VCaP (cell line): ENCODE data around the gene PLCL2.

Experiments
- H3K27ac ChIP-seq: fragments of 450-650 bp; 2 replicates; pipeline ENCODE4 v1.5.1; 2017
- CTCF ChIP-seq: fragments of 450-650 bp; conservative IDR thresholded peaks from 2 replicates; pipeline ENCODE4 v1.5.1; 2017; ENCODE audit warnings: mild to moderate bottlenecking, moderate library complexity

Gene PLCL2

DNA sequence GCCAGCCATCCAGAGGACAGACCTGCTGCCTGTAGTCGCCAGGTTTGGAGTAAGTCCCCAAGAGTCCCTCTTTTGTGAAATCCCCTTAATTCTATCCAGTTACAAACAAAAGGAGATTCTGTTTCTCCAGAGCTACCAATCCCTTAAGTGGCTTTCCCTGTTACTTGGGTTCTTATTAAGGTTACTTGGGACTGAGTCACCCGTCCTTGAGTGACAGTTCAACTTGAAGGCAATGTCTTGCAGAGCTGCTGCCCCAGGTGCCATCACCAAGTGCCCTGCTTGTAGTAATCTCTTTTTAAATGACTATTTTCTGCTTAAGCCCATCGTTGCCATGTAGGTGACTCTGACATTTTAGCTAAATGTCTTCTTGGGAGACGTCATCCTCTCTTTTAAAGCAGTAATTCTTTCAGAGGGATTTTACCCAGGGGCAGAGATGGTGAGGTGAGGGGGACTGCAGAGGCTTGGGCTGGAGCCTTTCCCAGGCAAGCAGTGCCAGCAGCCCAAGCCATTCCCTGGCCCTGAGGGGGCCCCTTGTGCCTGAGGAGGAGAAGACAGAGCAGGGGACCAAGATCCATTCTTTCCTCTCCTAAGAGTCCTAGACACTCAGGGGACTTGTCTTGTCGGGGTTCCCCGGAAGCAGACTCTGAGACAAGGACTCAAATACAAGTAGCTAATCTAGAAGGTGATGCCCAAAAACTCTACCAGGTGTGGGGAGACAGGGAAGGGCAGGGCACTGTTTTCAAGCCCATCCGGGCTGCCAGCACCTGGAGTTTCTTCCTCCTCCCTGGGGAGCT, 253.7 kb downstream of the PLCL2 start:
- no peak overlapping the region for H3K27ac ChIP-seq
- no peak for TF ChIP-seq CTCF
